ENCODE results near the gene TSPAN32. TPM values are rescaled to one million over a fixed set of nuclear protein-coding genes. Genes with fewer than 3 reads are reported as not detected.

Gene TSPAN32
- polyA plus RNA-seq, 1 donor (not counting 4 experiments of a cell fraction or from before 2014, with no cell fraction given): not detected

GRCh38 chr11:2306877-2307500, 5.2 kb downstream of the TSPAN32 start:
- H3K4me2 ChIP-seq (ENCODE audit: control insufficient read depth, extremely low read depth, insufficient read depth, low read depth, low read length): no peak overlapping the region
- no peaks in the 10 kb centered on the region for H3K9me3 ChIP-seq (ENCODE audit: control insufficient read depth, low read depth, low read length)
- no peak for TF ChIP-seq EZH2 (IDR thresholded peaks at IDR 0.05; ENCODE audit: low read length)
- TF ChIP-seq, protein P1, sequence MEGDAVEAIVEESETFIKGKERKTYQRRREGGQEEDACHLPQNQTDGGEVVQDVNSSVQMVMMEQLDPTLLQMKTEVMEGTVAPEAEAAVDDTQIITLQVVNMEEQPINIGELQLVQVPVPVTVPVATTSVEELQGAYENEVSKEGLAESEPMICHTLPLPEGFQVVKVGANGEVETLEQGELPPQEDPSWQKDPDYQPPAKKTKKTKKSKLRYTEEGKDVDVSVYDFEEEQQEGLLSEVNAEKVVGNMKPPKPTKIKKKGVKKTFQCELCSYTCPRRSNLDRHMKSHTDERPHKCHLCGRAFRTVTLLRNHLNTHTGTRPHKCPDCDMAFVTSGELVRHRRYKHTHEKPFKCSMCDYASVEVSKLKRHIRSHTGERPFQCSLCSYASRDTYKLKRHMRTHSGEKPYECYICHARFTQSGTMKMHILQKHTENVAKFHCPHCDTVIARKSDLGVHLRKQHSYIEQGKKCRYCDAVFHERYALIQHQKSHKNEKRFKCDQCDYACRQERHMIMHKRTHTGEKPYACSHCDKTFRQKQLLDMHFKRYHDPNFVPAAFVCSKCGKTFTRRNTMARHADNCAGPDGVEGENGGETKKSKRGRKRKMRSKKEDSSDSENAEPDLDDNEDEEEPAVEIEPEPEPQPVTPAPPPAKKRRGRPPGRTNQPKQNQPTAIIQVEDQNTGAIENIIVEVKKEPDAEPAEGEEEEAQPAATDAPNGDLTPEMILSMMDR (optimal IDR thresholded peaks at IDR 0.05 in 1 of 3, IDR thresholded peaks at IDR 0.05 in 1 of 3, conservative IDR thresholded peaks at IDR 0.05 in 1 of 3; ENCODE audit: extremely low read depth in 1 of 3, insufficient read depth in 2 of 3, low read length in 3 of 3): no peak
- no peak for FAIRE-seq
- dilution Hi-C loops (cut with MboI; ENCODE audit: extremely low pct_ligation_motif_present, low sequenced_read_pairs): no loop called here
- H3K4me1 ChIP-seq (ENCODE audit: control insufficient read depth, extremely low read depth, insufficient read depth, low read length): no peaks in the 10 kb centered on the region
- H3K27ac ChIP-seq (ENCODE audit: control insufficient read depth, insufficient read depth, low read length): no peak overlapping the region
- H3K27me3 ChIP-seq (ENCODE audit: control insufficient read depth, extremely low read depth, insufficient read depth, low read length): no peaks in the 10 kb centered on the region
- H3K79me2 ChIP-seq (ENCODE audit: control insufficient read depth, insufficient read depth, low read length): no peaks in the 10 kb centered on the region
- no peak overlapping the region for H3K4me3 ChIP-seq (ENCODE audit: control insufficient read depth in 2 of 3, extremely low read depth in 1 of 3, insufficient read depth in 2 of 3, low read depth in 1 of 3, low read length in 3 of 3)
- H2AFZ ChIP-seq (ENCODE audit: control insufficient read depth, low read length): no peak overlapping the region
- no peak overlapping the region for H3K9ac ChIP-seq (ENCODE audit: control insufficient read depth, extremely low read depth, insufficient read depth, low read length)
- no peaks in the 10 kb centered on the region for H3K36me3 ChIP-seq (ENCODE audit: control insufficient read depth in 2 of 2, extremely low read depth in 1 of 2, insufficient read depth in 2 of 2, low read length in 2 of 2)
- DNase-seq (ENCODE audit: low read depth, low spot score): no peak
- no peaks in the 10 kb centered on the region for H4K20me1 ChIP-seq (ENCODE audit: control insufficient read depth, extremely low read depth, insufficient read depth, low read length)
- no peaks in the 10 kb centered on the region for H3K9me1 ChIP-seq (ENCODE audit: control insufficient read depth, extremely low read depth, insufficient read depth, low read length)

DNA sequence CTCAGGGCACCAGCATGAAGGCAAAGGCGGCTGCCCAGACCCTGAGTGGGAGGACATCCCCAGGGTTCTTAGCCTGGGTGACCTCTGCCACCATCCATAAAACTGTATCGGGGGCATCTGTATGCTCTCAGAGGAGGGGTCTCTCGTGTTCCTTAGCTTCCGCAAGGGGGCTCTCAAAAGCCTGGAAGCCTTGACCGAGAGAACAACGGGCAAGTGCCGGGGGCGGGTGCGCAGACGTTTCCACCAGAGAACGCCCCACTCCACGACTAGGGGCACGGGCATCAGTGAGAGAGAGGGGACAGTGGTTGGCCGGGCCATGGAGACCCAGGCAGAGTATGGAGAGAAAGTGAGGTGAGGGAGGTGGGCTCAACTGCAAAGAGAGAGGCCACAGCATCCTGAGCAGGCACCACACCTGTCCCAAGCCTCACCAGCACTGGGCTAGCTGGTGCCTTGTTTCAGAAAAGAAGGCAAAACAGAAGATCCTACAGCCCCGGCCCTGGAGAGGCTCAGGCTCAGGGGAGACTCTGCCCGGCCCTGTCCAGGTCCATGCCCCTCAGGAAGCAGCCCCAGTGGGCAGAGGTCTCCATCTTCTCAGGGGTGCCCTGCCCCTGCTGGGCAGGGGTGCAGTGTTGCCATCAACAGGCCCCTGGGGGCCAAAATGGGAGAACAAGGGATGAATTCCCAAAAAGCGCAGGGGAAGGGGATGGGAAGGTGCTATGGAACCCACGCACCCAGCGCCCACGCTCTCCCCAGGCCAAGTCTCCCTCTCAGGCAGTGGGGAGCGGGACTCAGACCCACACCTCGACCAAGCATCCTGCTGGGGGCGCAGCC, 5.9 kb downstream of the TSPAN32 start:
- DNase-seq (ENCODE audit: low read depth, low spot score): no peak

More for the DNA sequence above, 5.9 kb downstream of the TSPAN32 start:
- H3K27ac ChIP-seq (ENCODE audit: control insufficient read depth, insufficient read depth, low read length): no peak overlapping the region
- H2AFZ ChIP-seq (ENCODE audit: control insufficient read depth, low read length): no peak overlapping the region
- H3K27me3 ChIP-seq (ENCODE audit: control insufficient read depth, extremely low read depth, insufficient read depth, low read length): no peaks in the 10 kb centered on the region
- no peaks in the 10 kb centered on the region for H3K9me3 ChIP-seq (ENCODE audit: control insufficient read depth, low read depth, low read length)
- FAIRE-seq: no peak
- no peaks in the 10 kb centered on the region for H3K79me2 ChIP-seq (ENCODE audit: control insufficient read depth, insufficient read depth, low read length)
- no peak overlapping the region for H3K4me2 ChIP-seq (ENCODE audit: control insufficient read depth, extremely low read depth, insufficient read depth, low read depth, low read length)
- no peak overlapping the region for H3K9ac ChIP-seq (ENCODE audit: control insufficient read depth, extremely low read depth, insufficient read depth, low read length)
- dilution Hi-C loops (cut with MboI; ENCODE audit: extremely low pct_ligation_motif_present, low sequenced_read_pairs): no loop called here
- H3K9me1 ChIP-seq (ENCODE audit: control insufficient read depth, extremely low read depth, insufficient read depth, low read length): no peaks in the 10 kb centered on the region
- H4K20me1 ChIP-seq (ENCODE audit: control insufficient read depth, extremely low read depth, insufficient read depth, low read length): no peaks in the 10 kb centered on the region
- no peaks in the 10 kb centered on the region for H3K36me3 ChIP-seq (ENCODE audit: control insufficient read depth in 2 of 2, extremely low read depth in 1 of 2, insufficient read depth in 2 of 2, low read length in 2 of 2)
- H3K4me1 ChIP-seq (ENCODE audit: control insufficient read depth, extremely low read depth, insufficient read depth, low read length): no peaks in the 10 kb centered on the region
- TF ChIP-seq EZH2 (IDR thresholded peaks at IDR 0.05; ENCODE audit: low read length): no peak
- TF ChIP-seq, protein P1 (optimal IDR thresholded peaks at IDR 0.05 in 1 of 3, IDR thresholded peaks at IDR 0.05 in 1 of 3, conservative IDR thresholded peaks at IDR 0.05 in 1 of 3; ENCODE audit: extremely low read depth in 1 of 3, insufficient read depth in 2 of 3, low read length in 3 of 3): no peak
- no peak overlapping the region for H3K4me3 ChIP-seq (ENCODE audit: control insufficient read depth in 2 of 3, extremely low read depth in 1 of 3, insufficient read depth in 2 of 3, low read depth in 1 of 3, low read length in 3 of 3)

All from keratinocyte (primary cell).